NCI-H345 treated with DMSO at 0.1 percent for 48 hours (cell line): Measurements from ENCODE around the gene LSM2.

Experiments
- DNase-seq: peaks from one replicate; lab custom pipeline; 2025; ENCODE audit not compliant: unreplicated experiment; lab: John Stamatoyannopoulos, UW

Gene LSM2

GRCh38 chr6:31752739-31753319 is 53.9 kb downstream of the LSM2 start:
- DNase-seq: no peak

- no peak for DNase-seq
These were observed 56.2 kb downstream of the LSM2 start for GRCh38 chr6:31750411-31751022.

GRCh38 chr6:31749301-31750036 is 57.3 kb downstream of the LSM2 start:
- no peak for DNase-seq
